ENCODE results near the gene SLC39A2. TPM values are rescaled to one million over a fixed set of nuclear protein-coding genes. Genes with fewer than 3 reads are reported as not detected.

SLC39A2 gene
- total and polyA plus RNA-seq, 3 donors from 2014 or later = 0.24 to 0.31 TPM; not detected in 1

DNA sequence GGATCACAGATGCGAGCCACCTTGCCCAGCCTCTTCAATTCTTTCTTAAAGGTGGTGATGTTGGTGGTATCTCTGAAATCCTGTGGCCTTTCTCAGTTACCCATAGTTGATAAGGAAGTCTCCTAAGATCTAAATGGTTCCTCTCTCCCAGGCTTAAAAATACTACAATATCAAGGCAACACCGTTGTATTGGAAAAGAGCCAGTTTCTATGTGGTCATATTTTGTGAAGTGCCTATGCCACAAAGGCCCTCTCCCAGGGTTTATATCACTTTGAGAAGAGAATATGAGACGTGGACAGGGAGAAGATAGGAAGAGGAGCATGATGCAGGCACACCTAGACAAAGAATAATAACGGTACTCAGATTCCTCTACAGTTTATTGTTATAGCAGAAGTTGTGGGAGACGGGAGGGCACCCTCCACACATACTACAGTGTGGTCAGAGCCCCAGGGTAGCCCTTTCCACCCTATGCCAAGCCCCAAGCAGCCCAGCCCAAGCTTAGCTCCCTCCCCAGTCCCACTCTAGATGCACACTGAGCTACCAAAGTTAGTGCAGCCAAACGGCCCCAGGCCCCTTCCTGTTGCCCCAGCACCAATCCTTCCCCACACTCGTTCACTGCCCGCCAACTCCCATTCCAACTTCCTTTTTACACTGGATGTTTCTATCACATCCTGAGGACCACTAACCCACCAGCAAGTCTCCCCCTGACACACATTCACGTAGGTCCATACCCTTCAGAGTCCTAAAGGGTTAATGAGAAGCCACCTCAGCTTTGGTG lies 17.5 kb downstream of the SLC39A2 start:
- intact Hi-C loops (cut with DNase I; ENCODE audit: low total_unique reads) = loop anchor here (10.0 kb wide), 1 partner anchor 78 kb away; the partner anchor contains the start of gene ZNF219
- Histone ChIP-seq H3K9me3 (no peaks in the 10 kb centered on the region), H3K27me3 (no peaks in the 10 kb centered on the region), H3K27ac (no peak overlapping the region), H3K4me3 (no peak overlapping the region), H3K4me1 (peaks cover 3% of the 10 kb centered on the region), H3K36me3 (ENCODE audit: low read depth, missing control alignments) (no peaks in the 10 kb centered on the region)
- no peak for DNase-seq
- TF ChIP-seq, protein P1, sequence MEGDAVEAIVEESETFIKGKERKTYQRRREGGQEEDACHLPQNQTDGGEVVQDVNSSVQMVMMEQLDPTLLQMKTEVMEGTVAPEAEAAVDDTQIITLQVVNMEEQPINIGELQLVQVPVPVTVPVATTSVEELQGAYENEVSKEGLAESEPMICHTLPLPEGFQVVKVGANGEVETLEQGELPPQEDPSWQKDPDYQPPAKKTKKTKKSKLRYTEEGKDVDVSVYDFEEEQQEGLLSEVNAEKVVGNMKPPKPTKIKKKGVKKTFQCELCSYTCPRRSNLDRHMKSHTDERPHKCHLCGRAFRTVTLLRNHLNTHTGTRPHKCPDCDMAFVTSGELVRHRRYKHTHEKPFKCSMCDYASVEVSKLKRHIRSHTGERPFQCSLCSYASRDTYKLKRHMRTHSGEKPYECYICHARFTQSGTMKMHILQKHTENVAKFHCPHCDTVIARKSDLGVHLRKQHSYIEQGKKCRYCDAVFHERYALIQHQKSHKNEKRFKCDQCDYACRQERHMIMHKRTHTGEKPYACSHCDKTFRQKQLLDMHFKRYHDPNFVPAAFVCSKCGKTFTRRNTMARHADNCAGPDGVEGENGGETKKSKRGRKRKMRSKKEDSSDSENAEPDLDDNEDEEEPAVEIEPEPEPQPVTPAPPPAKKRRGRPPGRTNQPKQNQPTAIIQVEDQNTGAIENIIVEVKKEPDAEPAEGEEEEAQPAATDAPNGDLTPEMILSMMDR (IDR thresholded peaks at IDR 0.05) = no peak
- TF ChIP-seq POLR2A (IDR thresholded peaks at IDR 0.05) = no peak
- WGBS, 2 donors = 74 to 85% methylated on average over 9 of the region's 9 CpGs

DNA sequence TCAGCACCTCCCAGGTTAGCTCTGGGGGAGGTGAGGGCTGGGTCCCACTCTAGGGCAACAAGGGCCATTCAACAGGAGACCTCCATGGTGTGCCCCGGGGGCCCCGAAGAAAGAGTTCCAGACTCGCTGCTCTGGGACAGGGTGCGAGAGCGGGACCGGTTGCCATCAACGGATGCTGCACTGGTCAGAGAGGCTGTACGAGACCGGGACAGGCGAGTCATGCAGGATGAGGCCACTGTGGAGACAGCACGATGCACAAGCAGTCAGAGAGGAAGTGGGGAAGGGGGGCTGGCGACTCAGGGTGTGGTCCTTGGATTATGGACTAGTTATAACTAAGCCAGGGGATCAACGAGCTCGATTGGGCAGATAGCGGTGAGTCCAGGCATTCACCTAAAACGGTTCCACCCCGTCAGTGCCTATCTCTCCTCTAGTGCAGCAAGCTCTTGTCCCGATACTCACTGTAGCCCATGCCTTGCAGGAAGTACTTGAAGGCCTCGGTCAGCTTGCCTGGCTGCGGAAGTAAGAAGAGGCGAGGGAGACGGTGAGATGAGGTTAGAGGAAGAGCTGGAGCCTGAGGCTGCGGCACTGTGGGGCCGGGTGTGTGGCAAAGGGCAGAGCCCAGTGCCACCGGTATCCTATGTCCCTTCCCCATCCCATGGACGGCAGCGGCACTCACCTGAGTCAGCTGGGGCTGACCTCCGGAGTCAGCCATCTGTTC lies 18.6 kb downstream of the SLC39A2 start:
- Histone ChIP-seq H3K27me3 (no peaks in the 10 kb centered on the region), H3K4me3 (no peak overlapping the region), H3K27ac (no peak overlapping the region), H3K36me3 (ENCODE audit: low read depth, missing control alignments) (no peaks in the 10 kb centered on the region), H3K4me1 (peaks cover 11% of the 10 kb centered on the region), H3K9me3 (no peaks in the 10 kb centered on the region)
- no peak for DNase-seq
- 74 to 80% methylated on average over 21 to 28 of the region's 28 CpGs for WGBS, 2 donors
- TF ChIP-seq, protein P1 (IDR thresholded peaks at IDR 0.05) = no peak
- TF ChIP-seq POLR2A (IDR thresholded peaks at IDR 0.05) = no peak
- intact Hi-C loops (cut with DNase I; ENCODE audit: low total_unique reads) = loop anchor here (10.0 kb wide), 1 partner anchor 77 kb away; the partner anchor contains the start of gene ZNF219

DNA sequence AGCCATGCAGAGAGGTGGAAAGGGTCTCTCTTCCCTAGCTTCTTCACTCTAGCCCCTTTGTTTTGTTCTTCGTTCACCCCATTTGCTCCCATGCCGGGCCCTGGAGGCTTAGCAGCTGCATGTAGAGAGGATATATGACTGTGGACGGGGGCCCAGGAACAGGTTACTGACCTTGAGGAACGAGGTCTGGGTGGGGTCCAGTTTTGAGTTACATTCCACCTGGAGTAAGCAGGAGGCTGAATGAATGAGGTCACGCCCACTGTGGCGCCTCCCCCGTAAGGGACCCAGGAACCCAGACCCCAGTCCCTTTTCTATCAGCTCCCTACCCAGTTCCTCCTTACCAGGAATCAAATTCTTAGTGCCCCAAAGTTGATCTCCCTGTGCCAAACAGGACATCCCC lies 19.2 kb downstream of the SLC39A2 start:
- intact Hi-C loops (cut with DNase I; ENCODE audit: low total_unique reads) = loop anchor here (10.0 kb wide), 1 partner anchor 77 kb away; the partner anchor contains the start of gene ZNF219
- H3K4me1 ChIP-seq = peaks cover 17% of the 10 kb centered on the region
- H3K9me3 ChIP-seq = no peaks in the 10 kb centered on the region
- no peak for DNase-seq
- no peak overlapping the region for H3K27ac ChIP-seq
- H3K4me3 ChIP-seq = no peak overlapping the region
- WGBS, 2 donors = 61 to 68% methylated on average over 7 of the region's 7 CpGs
- no peaks in the 10 kb centered on the region for H3K36me3 ChIP-seq (ENCODE audit: low read depth, missing control alignments)
- H3K27me3 ChIP-seq = no peaks in the 10 kb centered on the region
- TF ChIP-seq POLR2A (IDR thresholded peaks at IDR 0.05) = no peak
- TF ChIP-seq, protein P1 (IDR thresholded peaks at IDR 0.05) = no peak

DNA sequence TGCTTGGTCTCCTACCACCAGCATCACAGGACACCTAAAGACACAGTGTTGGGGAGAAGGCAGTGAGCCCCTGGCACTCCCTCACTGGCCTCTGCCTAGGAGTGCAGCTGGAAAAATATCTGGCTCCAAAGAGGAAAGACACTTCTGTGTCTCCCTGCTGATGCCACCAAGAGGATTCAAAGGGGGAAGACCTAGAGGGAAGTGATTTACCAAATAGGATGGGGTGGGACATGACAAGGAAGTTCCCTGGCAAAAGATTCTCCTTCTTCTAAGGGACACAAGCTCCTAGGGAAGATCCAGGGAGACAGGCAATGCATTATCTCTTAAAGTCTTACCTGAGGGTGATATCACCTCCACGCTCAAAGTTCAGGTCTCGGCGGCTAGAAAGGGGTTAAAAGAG lies 19.7 kb downstream of the SLC39A2 start:
- intact Hi-C loops (cut with DNase I; ENCODE audit: low total_unique reads) = loop anchor here (10.0 kb wide), 1 partner anchor 76 kb away; the partner anchor contains the start of gene ZNF219
- 91 to 92% methylated on average over 3 of the region's 3 CpGs for WGBS, 2 donors

More for the DNA sequence above, 19.7 kb downstream of the SLC39A2 start:
- Histone ChIP-seq H3K4me1 (peaks cover 20% of the 10 kb centered on the region), H3K9me3 (no peaks in the 10 kb centered on the region), H3K27me3 (no peaks in the 10 kb centered on the region), H3K27ac (no peak overlapping the region), H3K36me3 (ENCODE audit: low read depth, missing control alignments) (no peaks in the 10 kb centered on the region), H3K4me3 (no peak overlapping the region)
- DNase-seq = no peak
- TF ChIP-seq POLR2A (IDR thresholded peaks at IDR 0.05) = no peak
- TF ChIP-seq, protein P1 (IDR thresholded peaks at IDR 0.05) = no peak

Measured in testis (tissue), 3 donors.